Measurements from ENCODE around the gene PLK5. TPM values are rescaled to one million over a fixed set of nuclear protein-coding genes. Genes with fewer than 3 reads are reported as not detected.

The PLK5 gene
- total RNA-seq, 1 donor = not detected

DNA sequence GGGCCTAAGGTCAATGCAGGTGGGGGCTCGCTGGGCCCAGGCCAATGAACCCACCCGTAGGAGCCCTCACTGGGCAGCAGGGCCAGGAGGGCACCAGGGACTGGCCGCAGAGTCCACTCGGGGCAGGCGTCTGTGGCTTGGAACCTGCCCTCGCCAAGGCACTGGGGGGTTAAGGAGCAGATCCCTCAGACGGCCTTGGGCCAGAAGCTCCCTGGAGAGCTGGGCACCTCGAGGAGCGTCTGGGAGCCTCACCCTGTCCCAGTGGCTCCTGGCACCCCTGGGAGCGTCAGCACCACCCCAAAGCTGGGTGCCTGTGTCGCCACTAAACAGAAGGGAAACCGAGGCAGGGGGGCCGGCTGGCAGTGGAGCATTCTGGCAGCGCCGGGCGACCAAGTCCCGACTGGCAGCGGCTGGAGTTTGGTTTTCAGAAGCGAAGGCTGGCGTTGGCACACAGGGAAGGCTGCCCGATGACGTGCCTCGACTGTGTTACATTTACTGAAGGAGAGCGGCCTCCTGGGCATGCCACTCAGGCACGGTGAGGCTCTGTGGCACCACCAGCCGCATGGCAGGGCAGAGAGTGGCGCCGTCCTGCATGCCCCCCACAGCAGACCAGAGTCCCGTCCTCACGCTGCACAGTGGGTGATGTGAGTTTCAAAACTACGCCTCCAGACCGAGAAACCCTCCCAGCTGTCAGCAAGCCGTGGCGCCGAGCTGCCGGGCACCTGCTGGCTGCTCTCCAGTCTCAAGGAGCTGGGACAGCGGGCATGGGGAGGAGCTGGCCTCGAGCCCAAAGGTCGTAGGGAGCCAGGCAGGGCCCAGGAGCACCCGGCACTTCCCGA is 53.4 kb downstream of the PLK5 start:
- TF ChIP-seq, protein P1, sequence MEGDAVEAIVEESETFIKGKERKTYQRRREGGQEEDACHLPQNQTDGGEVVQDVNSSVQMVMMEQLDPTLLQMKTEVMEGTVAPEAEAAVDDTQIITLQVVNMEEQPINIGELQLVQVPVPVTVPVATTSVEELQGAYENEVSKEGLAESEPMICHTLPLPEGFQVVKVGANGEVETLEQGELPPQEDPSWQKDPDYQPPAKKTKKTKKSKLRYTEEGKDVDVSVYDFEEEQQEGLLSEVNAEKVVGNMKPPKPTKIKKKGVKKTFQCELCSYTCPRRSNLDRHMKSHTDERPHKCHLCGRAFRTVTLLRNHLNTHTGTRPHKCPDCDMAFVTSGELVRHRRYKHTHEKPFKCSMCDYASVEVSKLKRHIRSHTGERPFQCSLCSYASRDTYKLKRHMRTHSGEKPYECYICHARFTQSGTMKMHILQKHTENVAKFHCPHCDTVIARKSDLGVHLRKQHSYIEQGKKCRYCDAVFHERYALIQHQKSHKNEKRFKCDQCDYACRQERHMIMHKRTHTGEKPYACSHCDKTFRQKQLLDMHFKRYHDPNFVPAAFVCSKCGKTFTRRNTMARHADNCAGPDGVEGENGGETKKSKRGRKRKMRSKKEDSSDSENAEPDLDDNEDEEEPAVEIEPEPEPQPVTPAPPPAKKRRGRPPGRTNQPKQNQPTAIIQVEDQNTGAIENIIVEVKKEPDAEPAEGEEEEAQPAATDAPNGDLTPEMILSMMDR (IDR thresholded peaks at IDR 0.05; ENCODE audit: insufficient read depth, low read length) = no peak
- no peak overlapping the region for H3K4me3 ChIP-seq (ENCODE audit: low read depth, low read length)
- DNase-seq (ENCODE audit: low read depth) = no peak

DNA sequence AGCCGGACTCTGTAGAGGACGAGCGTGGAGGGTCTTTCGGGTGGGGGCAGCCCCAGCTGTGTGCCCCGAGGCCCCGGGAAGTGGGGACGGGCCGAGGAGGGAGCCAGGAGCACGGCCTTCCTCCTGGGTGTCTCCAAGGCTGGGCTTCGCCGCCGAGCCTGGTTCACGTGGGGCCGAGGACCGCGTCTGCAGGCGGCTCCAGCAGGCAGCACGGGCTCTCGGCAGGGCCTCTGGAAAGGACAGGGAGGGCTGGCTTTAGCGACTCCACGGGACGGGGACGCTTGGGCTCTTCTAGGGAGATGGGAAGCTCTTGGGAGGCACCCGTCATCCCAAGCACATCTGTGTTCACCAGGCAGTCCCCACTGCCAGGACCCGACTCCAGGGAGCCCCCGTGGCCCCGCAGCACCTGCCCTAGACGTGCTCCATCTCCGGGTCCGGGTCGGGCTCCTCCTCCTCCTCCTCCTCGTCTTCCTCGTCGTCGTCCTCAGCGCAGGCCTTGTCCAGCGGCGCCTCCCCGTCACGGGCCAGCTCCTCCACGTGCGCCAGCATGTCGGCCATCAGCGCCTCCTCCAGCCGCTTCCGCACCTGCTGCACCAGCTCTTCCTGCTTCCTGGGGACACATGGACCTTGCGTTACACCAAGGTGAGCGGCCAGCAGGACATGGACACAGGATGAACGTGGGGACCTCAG is 54.2 kb downstream of the PLK5 start:
- TF ChIP-seq, protein P1 (IDR thresholded peaks at IDR 0.05; ENCODE audit: insufficient read depth, low read length) = no peak
- no peak overlapping the region for H3K4me3 ChIP-seq (ENCODE audit: low read depth, low read length)
- no peak for DNase-seq (ENCODE audit: low read depth)

DNA sequence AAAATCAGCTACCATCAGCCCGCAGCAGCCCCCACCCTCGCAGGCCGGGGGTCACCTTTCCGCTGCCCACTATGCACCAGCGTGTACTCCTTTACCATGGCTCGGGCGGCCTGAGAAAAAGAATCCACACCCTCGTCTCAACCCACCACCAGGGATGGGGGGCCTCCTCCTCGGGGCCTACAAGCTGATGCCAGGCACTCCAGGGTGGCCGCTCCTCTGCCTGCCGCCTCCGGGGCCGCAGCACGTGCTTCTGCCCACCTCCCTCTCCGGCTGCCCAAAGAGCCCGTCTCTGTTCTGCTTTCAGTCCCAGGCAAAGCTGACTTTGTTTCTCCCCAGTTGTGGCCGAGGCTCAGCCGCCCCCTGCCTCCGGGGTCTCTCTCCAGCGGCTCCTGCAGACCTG is 55.3 kb downstream of the PLK5 start:
- TF ChIP-seq, protein P1 (IDR thresholded peaks at IDR 0.05; ENCODE audit: insufficient read depth, low read length) = no peak
- no peak for DNase-seq (ENCODE audit: low read depth)
- no peak overlapping the region for H3K4me3 ChIP-seq (ENCODE audit: low read depth, low read length)

DNA sequence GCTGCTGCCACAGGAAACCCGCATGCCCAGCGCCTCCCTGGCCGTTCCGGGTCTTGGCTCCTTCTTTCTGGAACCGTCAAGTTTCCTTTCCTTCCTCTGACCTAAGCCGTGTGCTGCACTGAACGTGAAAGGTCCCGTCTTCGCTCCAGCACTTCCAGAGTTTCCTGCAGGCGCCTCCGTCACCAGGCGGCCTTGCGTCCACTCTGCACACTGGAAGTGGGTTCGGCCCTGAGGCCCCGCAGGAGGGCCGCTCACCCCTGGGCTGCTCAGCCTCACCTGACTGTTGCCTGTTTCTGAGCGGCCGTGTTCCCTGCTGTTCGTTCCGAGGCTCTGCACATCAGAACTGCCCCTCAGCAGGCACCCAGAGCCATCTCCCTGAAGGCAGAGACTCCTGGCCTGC is 56.5 kb downstream of the PLK5 start:
- no peak overlapping the region for H3K4me3 ChIP-seq (ENCODE audit: low read depth, low read length)
- TF ChIP-seq, protein P1 (IDR thresholded peaks at IDR 0.05; ENCODE audit: insufficient read depth, low read length) = no peak
- DNase-seq (ENCODE audit: low read depth) = no peak

DNA sequence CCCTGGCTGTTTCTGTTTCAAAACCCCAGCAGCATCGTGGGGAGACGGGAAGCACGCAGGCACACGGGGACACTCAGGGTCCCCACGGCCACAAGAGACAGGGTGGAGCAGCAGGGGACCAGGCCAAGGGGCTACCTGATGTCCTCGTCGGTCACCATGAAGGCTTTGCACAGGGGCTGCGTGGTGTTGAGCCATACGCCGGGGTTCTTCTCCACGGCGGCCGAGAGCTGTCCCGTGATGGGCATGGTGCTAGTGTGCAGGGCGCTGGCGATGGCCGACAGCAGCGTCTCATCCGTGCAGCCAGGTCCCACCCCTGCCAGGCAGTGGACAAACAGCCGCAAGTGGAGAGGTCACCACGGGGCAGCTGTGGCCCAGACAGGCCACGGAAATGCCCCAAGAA is 57.1 kb downstream of the PLK5 start:
- no peak overlapping the region for H3K4me3 ChIP-seq (ENCODE audit: low read depth, low read length)
- TF ChIP-seq, protein P1 (IDR thresholded peaks at IDR 0.05; ENCODE audit: insufficient read depth, low read length) = no peak
- no peak for DNase-seq (ENCODE audit: low read depth)

DNA sequence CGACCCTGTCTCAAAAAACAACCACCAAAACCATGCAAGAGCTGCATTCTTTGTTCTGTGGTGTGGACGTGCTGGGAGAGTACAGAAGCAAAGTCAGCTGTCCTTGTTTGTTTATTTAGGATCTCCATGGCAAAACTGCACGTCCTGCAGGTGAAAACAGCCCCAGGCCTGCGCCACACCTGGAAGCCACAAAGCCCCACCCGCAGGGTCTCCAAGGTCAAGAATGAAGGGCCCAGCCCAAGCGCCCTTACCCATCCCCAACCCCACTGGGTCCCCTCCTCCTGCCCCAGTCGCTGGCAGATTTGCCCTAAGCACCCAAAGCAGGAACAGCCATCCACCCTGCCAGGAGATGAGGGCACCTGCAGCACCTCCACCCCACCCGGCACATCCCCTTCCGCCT is 58.3 kb downstream of the PLK5 start:
- no peak overlapping the region for H3K4me3 ChIP-seq (ENCODE audit: low read depth, low read length)
- TF ChIP-seq, protein P1 (IDR thresholded peaks at IDR 0.05; ENCODE audit: insufficient read depth, low read length) = no peak
- DNase-seq (ENCODE audit: low read depth) = no peak

All from fibroblast of the aortic adventitia (primary cell).